Stimulated activated naive CD8-positive, alpha-beta T cell treated with anti-CD3 and anti-CD28 coated beads, Interleukin-15, amount 100 ng/mL, for 72 hours (primary cell): ENCODE results near the gene DEFB126.

Source experiments
- ATAC-seq: fragments of 150-1000 bp; cut with Tn5 transposase; 2 replicates; pipeline ENCODE4 v1.10.0; 2021; ENCODE audit warnings: mild to moderate bottlenecking, moderate library complexity
- DNase-seq, 2 donors: peaks; one replicate each; pipeline ENCODE4 v3.0.0; 2021 to 2022
- H3K27ac Mint-ChIP-seq, 2 donors: one replicate each; pipeline ENCODE4 v1.8.0; 2022; ENCODE audit warnings: mild to moderate bottlenecking in 2 of 2, mixed read lengths in 2 of 2, moderate library complexity in 2 of 2
- H3K27me3 Mint-ChIP-seq: one replicate; pipeline ENCODE4 v1.8.0; 2022; ENCODE audit warnings: mixed read lengths
- H3K4me1 Mint-ChIP-seq: one replicate; pipeline ENCODE4 v1.8.0; 2022; ENCODE audit warnings: mild to moderate bottlenecking, mixed read lengths
- H3K4me3 Mint-ChIP-seq, 2 donors: one replicate each; pipeline ENCODE4 v1.8.0; 2022; ENCODE audit warnings: mild to moderate bottlenecking in 2 of 2, mixed read lengths in 2 of 2, moderate library complexity in 1 of 2
- H3K9me3 Mint-ChIP-seq, 2 donors: one replicate each; pipeline ENCODE4 v1.8.0; 2022; ENCODE audit warnings: mixed read lengths in 2 of 2

DEFB126 gene

DNA sequence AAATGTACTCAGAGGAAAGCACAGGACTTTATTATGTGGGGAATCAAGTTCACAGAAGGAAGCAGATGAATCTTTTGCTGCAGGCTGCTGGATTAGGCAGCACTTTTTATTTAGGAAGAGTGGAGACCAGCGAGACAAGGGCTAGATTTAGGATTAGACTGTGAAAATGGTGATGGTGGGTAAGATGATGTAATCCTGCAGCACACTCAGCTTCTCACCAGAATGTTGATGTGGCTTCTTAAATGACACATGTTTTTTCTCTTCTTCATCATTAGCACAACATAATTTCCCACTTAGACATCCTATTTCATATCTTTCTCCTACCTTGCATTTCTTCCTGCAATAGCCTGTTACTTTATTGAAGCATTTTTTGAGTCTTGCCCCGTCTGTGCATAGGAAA lies 45.3 kb downstream of the DEFB126 start:
- no peak for ATAC-seq
- no peak overlapping the region for H3K4me3 Mint-ChIP-seq
- peaks cover 12% of the 10 kb centered on the region for H3K4me1 Mint-ChIP-seq
- peaks cover 78% of the 10 kb centered on the region for H3K27me3 Mint-ChIP-seq
- no peak for DNase-seq
- H3K9me3 Mint-ChIP-seq = peaks cover 18 to 31% of the 10 kb centered on the region in 2 donors
- H3K27ac Mint-ChIP-seq = no peak overlapping the region

DNA sequence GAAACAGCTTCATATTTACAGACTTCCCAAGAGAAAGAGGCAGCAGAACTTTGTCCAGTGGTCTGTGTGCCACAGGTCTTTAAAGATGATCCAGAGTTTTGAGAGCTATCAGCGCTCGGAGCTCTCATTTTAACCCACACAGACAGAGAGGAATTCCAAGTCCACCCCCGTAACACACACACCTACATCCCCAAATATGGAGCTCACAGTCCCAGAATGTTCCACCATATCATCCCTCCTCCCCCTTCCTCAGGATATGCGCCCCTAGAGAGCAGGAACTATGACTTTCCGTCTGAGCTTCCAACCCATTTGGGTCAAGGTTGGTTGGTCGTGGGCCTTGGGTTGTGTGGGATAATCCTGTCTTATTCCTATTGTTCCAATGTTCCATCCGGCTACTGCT lies 47.2 kb downstream of the DEFB126 start, which contains the start of gene DEFB128:
Gene DEFB128, minus strand, starts transcription at position 101 of the 400 bp plus-strand sequence. Its CDS starts 88 bp downstream, at position 13.
- Mint-ChIP-seq H3K27me3 (peaks cover 59% of the 10 kb centered on the region), H3K27ac (no peak within 1 kb of the TSS), H3K4me1 (peaks cover 4% of the 10 kb centered on the region), H3K4me3 (no peak within 1 kb of the TSS), H3K9me3 (peaks cover 4 to 17% of the 10 kb centered on the region in 2 donors)
- no peak for DNase-seq
- no peak for ATAC-seq
